Endothelial cell of umbilical vein (primary cell): ENCODE data around the gene TSPAN8. TPM values are rescaled to one million over a fixed set of nuclear protein-coding genes. Genes with fewer than 3 reads are reported as not detected.

Experiments
- BruUV-seq: library from RNA; stranded (reverse); fragments of 400-500 nt; replicated peaks from 2 replicates; lab custom pipeline; 2021; lab: Mats Ljungman, UMichigan
- CTCF ChIA-PET: fragments of 300-600, 350-600 bp; sonication (Branson Sonifier 250); formaldehyde crosslinking; loops from one replicate; lab custom pipeline; 2021; ENCODE audit warnings: antibody characterized with exemption, inconsistent platforms; lab: Charles Lee
- POLR2A ChIA-PET: fragments of 300-600, 350-600 bp; sonication (Branson Sonifier 250); formaldehyde crosslinking; loops from one replicate; lab custom pipeline; 2021; ENCODE audit warnings: antibody characterized with exemption, inconsistent platforms; lab: Charles Lee
- DNase-seq: peaks from one replicate; pipeline ENCODE4 v3.0.0-alpha.2; 2011; ENCODE audit warnings: low read depth, low spot score
- FAIRE-seq: peaks from 2 replicates; lab custom pipeline; 2011; peaks lifted over from hg19 to GRCh38; lab: Jason Lieb, UNC
- H2AFZ ChIP-seq: 2 replicates; pipeline ENCODE4 v1.6.0; 2012; ENCODE audit warnings: low read depth, low read length, control low read depth, inconsistent platforms
- H3K27ac ChIP-seq: 2 replicates; pipeline ENCODE4 v1.5.1; 2011; ENCODE audit warnings: low read depth, mild to moderate bottlenecking, control low read depth, low read length, moderate library complexity; ENCODE audit not compliant: insufficient read depth
- H3K27me3 ChIP-seq, 2 experiments: 2 replicates each; pipeline versions ENCODE4 v1.6.0 to v1.6.1; 2011; ENCODE audit warnings: low read length in 2 of 2, mixed read lengths in 1 of 2; ENCODE audit not compliant: control insufficient read depth in 2 of 2, insufficient read depth in 2 of 2
- H3K36me3 ChIP-seq, 2 experiments: 2 replicates in 1 of 2; 3 replicates in 1 of 2; pipeline ENCODE4 v1.5.1; 2011; ENCODE audit warnings: low read length in 2 of 2, mild to moderate bottlenecking in 1 of 2, moderate library complexity in 1 of 2; ENCODE audit not compliant: control insufficient read depth in 2 of 2, insufficient read depth in 2 of 2; ENCODE audit errors: extremely low read depth in 1 of 2
- H3K4me1 ChIP-seq: 3 replicates; pipeline ENCODE4 v1.5.1; 2011; ENCODE audit warnings: mild to moderate bottlenecking, low read length; ENCODE audit not compliant: control insufficient read depth, insufficient read depth; ENCODE audit errors: extremely low read depth
- H3K4me2 ChIP-seq: 2 replicates; pipeline ENCODE4 v1.6.1; 2011; ENCODE audit warnings: low read length, control low read depth, mixed read lengths; ENCODE audit not compliant: insufficient read depth
- H3K4me3 ChIP-seq, 3 experiments: fragments of 200-600 bp in 1 of 3; sonication (generic), shearing (Covaris generic) in 1 of 3; replicated peaks in 1 of 3; 2 replicates each; pipeline ENCODE4 v1.5.1; 2011 to 2016; ENCODE audit warnings: control low read depth in 3 of 3, low read length in 3 of 3, mild to moderate bottlenecking in 2 of 3, inconsistent platforms in 1 of 3, low read depth in 1 of 3, moderate library complexity in 1 of 3; ENCODE audit not compliant: insufficient read depth in 1 of 3
- H3K79me2 ChIP-seq: 2 replicates; pipeline ENCODE4 v1.6.0; 2012; ENCODE audit warnings: low read length, inconsistent platforms; ENCODE audit not compliant: control insufficient read depth, insufficient read depth
- H3K9ac ChIP-seq: replicated peaks from 2 replicates; pipeline ENCODE3; 2011; ENCODE audit warnings: low read length, control low read depth; ENCODE audit not compliant: insufficient read depth; ENCODE audit errors: extremely low read depth
- H3K9me1 ChIP-seq: replicated peaks from 3 replicates; pipeline ENCODE4 v1.6.0; 2011; ENCODE audit warnings: mild to moderate bottlenecking, low read length; ENCODE audit not compliant: control insufficient read depth, insufficient read depth; ENCODE audit errors: extremely low read depth
- H3K9me3 ChIP-seq: replicated peaks from 2 replicates; pipeline ENCODE4 v1.5.1; 2012; ENCODE audit warnings: low read length, inconsistent platforms; ENCODE audit not compliant: control insufficient read depth, insufficient read depth
- H4K20me1 ChIP-seq: replicated peaks from 2 replicates; pipeline ENCODE3; 2011; ENCODE audit warnings: mild to moderate bottlenecking, low read length; ENCODE audit not compliant: control insufficient read depth, insufficient read depth; ENCODE audit errors: extremely low read depth
- CTCF ChIP-seq, 2 donors: IDR thresholded peaks; 1 replicate in 1 of 2; 2 replicates in 1 of 2; pipeline ENCODE4 v1.5.1; 2011; ENCODE audit warnings: low read length in 2 of 2, mild to moderate bottlenecking in 2 of 2, moderate library complexity in 2 of 2, control low read depth in 1 of 2, inconsistent platforms in 1 of 2, low read depth in 1 of 2; ENCODE audit not compliant: insufficient read depth in 1 of 2; ENCODE audit errors: extremely low read depth in 1 of 2
- EZH2 ChIP-seq: IDR thresholded peaks from 2 replicates; pipeline ENCODE4 v1.6.1; 2012; ENCODE audit warnings: borderline replicate concordance, low read depth, mild to moderate bottlenecking, moderate library complexity, low read length, inconsistent platforms; ENCODE audit not compliant: severe bottlenecking
- FOS ChIP-seq: IDR thresholded peaks from 2 replicates; pipeline ENCODE4 v1.6.1; 2011; ENCODE audit warnings: mild to moderate bottlenecking, low read length, moderate library complexity, borderline replicate concordance; ENCODE audit not compliant: insufficient read depth
- GATA2 ChIP-seq: IDR thresholded peaks from 2 replicates; pipeline ENCODE4 v1.7.0; 2011; ENCODE audit warnings: low read depth, mild to moderate bottlenecking, moderate library complexity, mixed read lengths, low read length; ENCODE audit not compliant: insufficient read length, insufficient read depth
- JUN ChIP-seq: IDR thresholded peaks from 2 replicates; pipeline ENCODE4 v1.6.1; 2011; ENCODE audit warnings: borderline replicate concordance, low read depth; ENCODE audit not compliant: insufficient read length, insufficient read depth
- MAX ChIP-seq: IDR thresholded peaks from 2 replicates; pipeline ENCODE4 v1.6.1; 2011; ENCODE audit not compliant: insufficient read depth, insufficient read length
- MYC ChIP-seq: IDR thresholded peaks from one replicate; pipeline ENCODE4 v1.6.1; 2011; ENCODE audit warnings: mild to moderate bottlenecking, low read depth, low read length
- POLR2A ChIP-seq: IDR thresholded peaks from 2 replicates; pipeline ENCODE4 v1.6.1; 2012; ENCODE audit warnings: low read depth, mild to moderate bottlenecking, control low read depth, low read length
- POLR2AphosphoS5 ChIP-seq: IDR thresholded peaks from 2 replicates; pipeline ENCODE4 v1.6.1; 2012; ENCODE audit warnings: low read depth, mild to moderate bottlenecking, control low read depth, low read length, moderate library complexity; ENCODE audit not compliant: insufficient read depth
- dilution Hi-C: fragments of 300-500 bp; cut with MboI; formaldehyde crosslinking; loops from one replicate; pipeline ENCODE4 v1.15.0; 2019; ENCODE audit warnings: low sequenced_read_pairs; ENCODE audit not compliant: extremely low pct_ligation_motif_present
- intact Hi-C: fragments of 100-400 bp; cut with micrococcal nuclease; formaldehyde crosslinking; loops from one replicate; pipeline ENCODE4 v1.10.0; 2022
- polyA plus RNA-seq, 4 experiments: library from polyadenylated mRNA; depleted of rRNA in 3 of 4; stranded (reverse) in 3 of 4; unstranded in 1 of 4; fragments of >200 nt; gene quantifications; 2 replicates each; pipeline versions ENCODE4 v1.2.1 to v1.2.3, GENCODE V29; 2011 to 2012; ENCODE audit warnings: missing spikeins in 1 of 4
- total RNA-seq: library from RNA; stranded (reverse); gene quantifications from 2 replicates; pipeline ENCODE4 v1.2.3, GENCODE V29; 2021

TSPAN8 gene
- total and polyA plus RNA-seq, 2 donors (not counting 3 experiments of a cell fraction or from before 2014, with no cell fraction given) = 1.2 to 1.6 TPM

- Histone ChIP-seq H3K36me3 (no peaks in the 10 kb centered on the region), H3K9me3 (no peaks in the 10 kb centered on the region), H2AFZ (no peak overlapping the region), H3K4me3 (no peak overlapping the region), H3K4me1 (no peaks in the 10 kb centered on the region), H3K9ac (no peak overlapping the region), H3K79me2 (no peaks in the 10 kb centered on the region), H4K20me1 (no peaks in the 10 kb centered on the region), H3K9me1 (no peaks in the 10 kb centered on the region), H3K27ac (no peak overlapping the region), H3K27me3 (peaks cover 3 to 6% of the 10 kb centered on the region in 2 experiments), H3K4me2 (no peak overlapping the region)
- no peak for TF ChIP-seq EZH2
- TF ChIP-seq MYC = no peak
- TF ChIP-seq CTCF (IDR thresholded peaks at IDR 0.05; ENCODE audit: extremely low read depth in 1 of 2, insufficient read depth in 1 of 2, low read depth in 1 of 2, low read length in 2 of 2) = no peak
- no peak for TF ChIP-seq MAX
- TF ChIP-seq JUN = no peak
- no peak for TF ChIP-seq POLR2A
- TF ChIP-seq POLR2AphosphoS5 = no peak
- TF ChIP-seq GATA2 = no peak
- no peak for TF ChIP-seq FOS
- ChIA-PET CTCF (no interaction called here), POLR2A (no interaction called here)
- FAIRE-seq (no peak), DNase-seq (no peak)
- intact Hi-C loops = no loop called here
- dilution Hi-C loops = no loop called here
- no TSS peak for BruUV-seq
Observed at GRCh38 chr12:71194657-71195056, 36.9 kb upstream of the TSPAN8 start.
